Muscle layer of duodenum (tissue), 2 donors: Measurements from ENCODE around the gene CHRND.

Experiments used
- H3K27ac ChIP-seq: one replicate; pipeline ENCODE4 v1.7.0; 2013; ENCODE audit warnings: mild to moderate bottlenecking, low read length
- H3K27me3 ChIP-seq: one replicate; pipeline ENCODE4 v1.7.0; 2013; ENCODE audit warnings: low read depth, mild to moderate bottlenecking, control low read depth, low read length
- H3K36me3 ChIP-seq, 2 donors: one replicate each; pipeline ENCODE4 v1.7.0; 2013; ENCODE audit warnings: low read length in 2 of 2, control low read depth in 1 of 2, mild to moderate bottlenecking in 1 of 2; ENCODE audit not compliant: insufficient read depth in 2 of 2, control insufficient read depth in 1 of 2
- H3K4me1 ChIP-seq, 2 donors: one replicate each; pipeline ENCODE4 v1.7.0; 2013; ENCODE audit warnings: low read length in 2 of 2, mild to moderate bottlenecking in 2 of 2, control low read depth in 1 of 2, moderate library complexity in 1 of 2; ENCODE audit not compliant: insufficient read depth in 2 of 2, control insufficient read depth in 1 of 2
- H3K4me3 ChIP-seq, 2 donors: one replicate each; pipeline ENCODE4 v1.7.0; 2013; ENCODE audit warnings: low read length in 2 of 2, low read depth in 1 of 2, mild to moderate bottlenecking in 1 of 2
- H3K9me3 ChIP-seq, 2 donors: one replicate each; pipeline ENCODE4 v1.7.0; 2013; ENCODE audit warnings: low read length in 2 of 2, control low read depth in 1 of 2, mild to moderate bottlenecking in 1 of 2; ENCODE audit not compliant: control insufficient read depth in 1 of 2
- donor health status: healthy.

Gene CHRND

GRCh38 chr2:232490221-232491138, 35.5 kb upstream of the CHRND start:
- no peak overlapping the region for H3K27ac ChIP-seq
- H3K9me3 ChIP-seq, result no peaks in the 10 kb centered on the region
- H3K4me1 ChIP-seq, result peaks cover 0 to 19% of the 10 kb centered on the region in 2 donors
- no peak overlapping the region for H3K4me3 ChIP-seq
- no peaks in the 10 kb centered on the region for H3K36me3 ChIP-seq
- H3K27me3 ChIP-seq, result peaks cover 5% of the 10 kb centered on the region

GRCh38 chr2:232491139-232491780, 34.7 kb upstream of the CHRND start:
- no peaks in the 10 kb centered on the region for H3K36me3 ChIP-seq
- no peak overlapping the region for H3K27ac ChIP-seq
- no peaks in the 10 kb centered on the region for H3K27me3 ChIP-seq
- no peaks in the 10 kb centered on the region for H3K9me3 ChIP-seq
- no peak overlapping the region for H3K4me3 ChIP-seq
- peaks cover 0 to 12% of the 10 kb centered on the region in 2 donors for H3K4me1 ChIP-seq

GRCh38 chr2:232492236-232492848, 33.6 kb upstream of the CHRND start:
- H3K4me1 ChIP-seq, result peaks cover 0 to 2% of the 10 kb centered on the region in 2 donors
- no peaks in the 10 kb centered on the region for H3K27me3 ChIP-seq
- H3K36me3 ChIP-seq, result no peaks in the 10 kb centered on the region
- H3K4me3 ChIP-seq, result no peak overlapping the region
- no peaks in the 10 kb centered on the region for H3K9me3 ChIP-seq
- H3K27ac ChIP-seq, result no peak overlapping the region

GRCh38 chr2:232492963-232493700, 32.8 kb upstream of the CHRND start:
- Histone ChIP-seq H3K36me3 (no peaks in the 10 kb centered on the region), H3K27me3 (no peaks in the 10 kb centered on the region), H3K9me3 (no peaks in the 10 kb centered on the region), H3K4me3 (no peak overlapping the region), H3K27ac (no peak overlapping the region), H3K4me1 (no peaks in the 10 kb centered on the region)

- Histone ChIP-seq H3K9me3 (no peaks in the 10 kb centered on the region), H3K4me1 (no peaks in the 10 kb centered on the region)
Observed at GRCh38 chr2:232493701-232494474, 32.1 kb upstream of the CHRND start.

GRCh38 chr2:232494542-232494941, 31.4 kb upstream of the CHRND start:
- no peaks in the 10 kb centered on the region for H3K9me3 ChIP-seq
- H3K4me3 ChIP-seq, result no peak overlapping the region
- no peak overlapping the region for H3K27ac ChIP-seq
- no peaks in the 10 kb centered on the region for H3K36me3 ChIP-seq
- H3K27me3 ChIP-seq, result no peaks in the 10 kb centered on the region
- H3K4me1 ChIP-seq, result no peaks in the 10 kb centered on the region

More at GRCh38 chr2:232493701-232494474, 32.1 kb upstream of the CHRND start:
- Histone ChIP-seq H3K4me3 (no peak overlapping the region), H3K27ac (no peak overlapping the region), H3K36me3 (no peaks in the 10 kb centered on the region), H3K27me3 (no peaks in the 10 kb centered on the region)

GRCh38 chr2:232495292-232495691, 30.7 kb upstream of the CHRND start:
- Histone ChIP-seq H3K27ac (no peak overlapping the region), H3K27me3 (no peaks in the 10 kb centered on the region), H3K4me1 (no peaks in the 10 kb centered on the region), H3K9me3 (no peaks in the 10 kb centered on the region), H3K36me3 (no peaks in the 10 kb centered on the region), H3K4me3 (no peak overlapping the region)

- no peaks in the 10 kb centered on the region for H3K9me3 ChIP-seq
- H3K4me1 ChIP-seq, result no peaks in the 10 kb centered on the region
- H3K27me3 ChIP-seq, result no peaks in the 10 kb centered on the region
- H3K27ac ChIP-seq, result no peak overlapping the region
- H3K4me3 ChIP-seq, result no peak overlapping the region
- H3K36me3 ChIP-seq, result no peaks in the 10 kb centered on the region
Observed at GRCh38 chr2:232496501-232497270, 29.3 kb upstream of the CHRND start.

GRCh38 chr2:232497348-232497747, 28.6 kb upstream of the CHRND start:
- no peaks in the 10 kb centered on the region for H3K9me3 ChIP-seq
- no peak overlapping the region for H3K4me3 ChIP-seq
- peaks cover 0 to 5% of the 10 kb centered on the region in 2 donors for H3K4me1 ChIP-seq
- no peaks in the 10 kb centered on the region for H3K27me3 ChIP-seq
- no peaks in the 10 kb centered on the region for H3K36me3 ChIP-seq
- no peak overlapping the region for H3K27ac ChIP-seq

GRCh38 chr2:232498452-232498851, 27.5 kb upstream of the CHRND start:
- Histone ChIP-seq H3K27ac (no peak overlapping the region), H3K9me3 (no peaks in the 10 kb centered on the region), H3K36me3 (no peaks in the 10 kb centered on the region), H3K27me3 (peaks cover 3% of the 10 kb centered on the region), H3K4me3 (no peak overlapping the region), H3K4me1 (peaks cover 0 to 9% of the 10 kb centered on the region in 2 donors)
